Coronary artery (tissue), 2 donors: ENCODE results near the gene ZNF253.
"Not testable (repeated sequence)": the region's sequence is repeated elsewhere in the genome, so short reads cannot be mapped to it uniquely, and the experiment has no call there.

Source experiments
- DNase-seq: peaks from one replicate; pipeline ENCODE4 v3.0.0-alpha.2; 2017; ENCODE audit warnings: low spot score
- H3K27ac ChIP-seq, 2 donors: fragments of 200-600 bp; sonication (generic); one replicate each; pipeline ENCODE4 v1.5.1; 2016 to 2019
- H3K4me3 ChIP-seq: fragments of 200-600 bp; sonication (generic); 2 replicates; pipeline ENCODE4 v1.5.1; 2016; ENCODE audit warnings: mild to moderate bottlenecking, moderate library complexity
- CTCF ChIP-seq: fragments of 200-600 bp; sonication (generic); IDR thresholded peaks from one replicate; pipeline ENCODE4 v1.5.1; 2019; ENCODE audit warnings: antibody characterized with exemption

The ZNF253 gene

DNA sequence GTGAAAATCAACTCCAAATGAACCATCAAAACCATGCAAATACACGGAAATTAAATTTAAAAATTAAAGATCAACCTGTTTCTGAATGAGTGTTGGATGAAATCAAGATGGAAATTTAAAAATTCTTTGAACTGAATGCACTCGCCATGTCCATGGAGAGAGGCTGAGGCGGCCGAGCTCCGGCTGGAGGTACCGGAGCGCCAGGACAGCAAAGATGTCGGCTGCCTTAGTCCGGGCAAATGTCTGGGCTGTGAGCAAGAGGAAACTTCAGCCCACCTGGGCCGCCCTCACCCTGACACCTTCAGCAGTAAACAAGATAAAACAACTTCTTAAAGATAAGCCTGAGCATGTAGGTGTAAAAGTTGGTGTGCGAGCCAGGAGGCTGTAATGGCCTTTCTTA, 38.8 kb upstream of the ZNF253 start:
- TF ChIP-seq CTCF = no peak
- DNase-seq = no peak
- no peak overlapping the region for H3K4me3 ChIP-seq
- no peak overlapping the region for H3K27ac ChIP-seq

- no peak overlapping the region for H3K27ac ChIP-seq
- no peak overlapping the region for H3K4me3 ChIP-seq
- no peak for TF ChIP-seq CTCF
- DNase-seq = no peak
Observed at GRCh38 chr19:19835560-19836038, 30.1 kb upstream of the ZNF253 start.

DNA sequence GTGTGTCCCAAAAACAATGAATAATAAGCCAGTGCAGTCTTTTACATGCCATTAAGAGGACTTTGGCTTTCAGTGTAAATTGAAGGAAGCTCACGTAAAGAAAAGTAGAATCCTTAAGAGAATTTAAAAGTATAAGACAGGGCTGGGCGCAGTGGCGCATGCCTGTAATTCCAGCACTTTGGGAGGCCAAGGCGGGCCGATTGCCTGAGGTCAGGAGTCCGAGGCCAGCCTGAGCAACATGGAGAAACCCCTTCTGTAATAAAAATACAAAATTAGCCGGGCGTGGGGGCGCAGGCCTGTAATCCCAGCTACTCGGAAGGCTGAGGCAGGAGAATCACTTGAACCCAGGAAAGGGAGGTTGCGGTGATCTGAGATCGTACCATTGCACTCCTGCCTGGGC, 17.9 kb upstream of the ZNF253 start:
- Histone ChIP-seq H3K4me3 (no peak overlapping the region), H3K27ac (no peak overlapping the region)
- TF ChIP-seq CTCF = no peak
- no peak for DNase-seq

- Histone ChIP-seq H3K27ac (no peak overlapping the region), H3K4me3 (no peak overlapping the region)
- no peak for DNase-seq
- TF ChIP-seq CTCF = no peak
Observed at GRCh38 chr19:19849056-19849455, 16.6 kb upstream of the ZNF253 start.

GRCh38 chr19:19851740-19852139, 13.9 kb upstream of the ZNF253 start:
- not testable (repeated sequence) for H3K27ac ChIP-seq, DNase-seq, H3K4me3 ChIP-seq

GRCh38 chr19:19858751-19859150, 6.9 kb upstream of the ZNF253 start:
- no peak overlapping the region for H3K27ac ChIP-seq
- DNase-seq = no peak
- no peak for TF ChIP-seq CTCF
- no peak overlapping the region for H3K4me3 ChIP-seq

DNA sequence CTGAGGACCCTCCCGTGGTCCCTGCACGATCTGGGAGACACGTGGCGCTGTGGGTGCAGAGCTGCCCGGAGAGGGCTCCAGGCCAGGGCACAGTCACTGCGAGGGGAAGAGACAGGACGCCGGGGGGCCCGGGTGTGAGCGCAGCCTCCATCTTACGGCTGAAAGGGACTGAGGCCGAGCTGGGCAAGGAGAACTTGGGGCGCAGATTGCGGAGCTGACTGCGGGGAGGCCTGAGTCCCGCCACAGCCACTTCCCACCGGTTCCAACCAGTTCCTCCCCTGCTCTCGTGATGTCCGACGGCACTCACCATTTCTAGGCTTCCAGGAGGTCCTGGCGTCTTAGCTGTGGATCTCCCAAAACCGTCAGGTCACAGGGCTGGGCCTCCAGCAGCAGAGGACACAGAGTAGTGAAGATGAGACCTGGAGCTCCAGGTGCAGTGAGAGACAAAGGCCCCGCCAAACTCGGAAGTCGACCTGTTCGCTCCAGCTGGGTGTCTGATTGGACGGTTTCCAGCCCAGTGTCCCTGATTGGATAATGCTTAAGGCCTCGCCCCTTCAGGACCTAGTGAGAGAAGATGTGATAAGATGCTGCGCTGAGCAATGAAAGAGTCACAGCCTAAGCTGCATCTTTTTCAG, 4.8 kb upstream of the ZNF253 start:
- Histone ChIP-seq H3K27ac (no peak overlapping the region), H3K4me3 (peak overlapping the region; percentile 43)
- no peak for TF ChIP-seq CTCF
- DNase-seq = no peak
